PFSK-1 (cell line): ENCODE data around the gene SLCO2B1.

Experiments
- POLR2AphosphoS5 ChIP-seq: IDR thresholded peaks from 2 replicates; pipeline ENCODE4 v1.6.1; 2012; ENCODE audit warnings: low read depth, mild to moderate bottlenecking, control low read depth, low read length, moderate library complexity
- TAF1 ChIP-seq: IDR thresholded peaks from 2 replicates; pipeline ENCODE4 v1.6.1; 2012; ENCODE audit warnings: low read length, control low read depth, borderline replicate concordance; ENCODE audit not compliant: insufficient read depth

DNA sequence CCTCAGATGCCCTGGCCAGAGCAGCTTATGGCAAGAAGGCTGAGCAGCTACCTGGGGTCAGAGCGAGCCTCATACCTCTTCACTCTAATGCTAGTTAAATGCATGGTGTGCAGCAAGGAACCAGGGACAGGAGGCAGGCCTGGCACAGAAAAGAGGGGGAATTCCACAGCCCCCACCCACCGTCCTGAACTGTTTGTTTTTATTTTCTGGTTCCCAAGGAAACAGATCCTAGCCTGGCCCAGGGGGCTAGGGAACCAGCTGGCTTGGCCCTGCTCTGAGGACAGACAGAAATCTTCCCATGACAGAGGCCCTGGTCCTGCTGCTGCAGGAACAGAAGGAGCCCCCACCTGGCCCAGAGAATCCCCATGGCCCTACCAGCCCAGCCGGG, 40.4 kb downstream of the SLCO2B1 start:
- TF ChIP-seq TAF1 (no peak), POLR2AphosphoS5 (no peak)
